GM12801 (cell line): ENCODE data around the gene C1orf174.

Source experiments
- CTCF ChIP-seq: IDR thresholded peaks from one replicate; pipeline ENCODE4 v1.5.1; 2011; ENCODE audit warnings: control low read depth; ENCODE audit not compliant: insufficient read length; ENCODE audit errors: extremely low read depth

Gene C1orf174

GRCh38 chr1:3917761-3918160 is 17.7 kb upstream of the C1orf174 start:
- no peak for TF ChIP-seq CTCF

GRCh38 chr1:3915551-3916121 is 15.6 kb upstream of the C1orf174 start:
- TF ChIP-seq CTCF: no peak

- TF ChIP-seq CTCF: no peak
These were observed 14.8 kb upstream of the C1orf174 start for GRCh38 chr1:3914911-3915310.

GRCh38 chr1:3914331-3914851 is 14.3 kb upstream of the C1orf174 start:
- no peak for TF ChIP-seq CTCF

GRCh38 chr1:3912809-3913685 is 13.0 kb upstream of the C1orf174 start:
- TF ChIP-seq CTCF: no peak

GRCh38 chr1:3911981-3912808 is 12.1 kb upstream of the C1orf174 start:
- no peak for TF ChIP-seq CTCF
